GM21737 (cell line): ENCODE measurements around the gene OPCML.

Experiments
- ATAC-seq: cut with Tn5 transposase; IDR thresholded peaks from one replicate; pipeline ENCODE4 v1.9.1; 2021; ENCODE audit warnings: mild to moderate bottlenecking, moderate library complexity; ENCODE audit not compliant: unreplicated experiment

OPCML gene

GRCh38 chr11:133362916-133363315 is 169.4 kb downstream of the OPCML start:
- ATAC-seq, result no peak

- no peak for ATAC-seq
These were observed 170.1 kb downstream of the OPCML start for GRCh38 chr11:133362156-133362555.

GRCh38 chr11:133361689-133361994 is 170.7 kb downstream of the OPCML start:
- ATAC-seq, result no peak

- ATAC-seq, result no peak
These were observed 171.2 kb downstream of the OPCML start for GRCh38 chr11:133360860-133361688.

- ATAC-seq, result no peak
These were observed 177.2 kb downstream of the OPCML start for GRCh38 chr11:133355095-133355494.

GRCh38 chr11:133354069-133354468 is 178.2 kb downstream of the OPCML start:
- no peak for ATAC-seq

GRCh38 chr11:133350045-133350444 is 182.3 kb downstream of the OPCML start:
- no peak for ATAC-seq

GRCh38 chr11:133347988-133348387 is 184.3 kb downstream of the OPCML start:
- ATAC-seq, result no peak

GRCh38 chr11:133346137-133346536 is 186.2 kb downstream of the OPCML start:
- ATAC-seq, result no peak

- ATAC-seq, result no peak
These were observed 188.3 kb downstream of the OPCML start for GRCh38 chr11:133343951-133344350.

GRCh38 chr11:133339495-133340140 is 192.7 kb downstream of the OPCML start:
- no peak for ATAC-seq

GRCh38 chr11:133338588-133338987 is 193.7 kb downstream of the OPCML start:
- no peak for ATAC-seq

- ATAC-seq, result no peak
These were observed 194.3 kb downstream of the OPCML start for GRCh38 chr11:133337951-133338418.

- no peak for ATAC-seq
These were observed 195.1 kb downstream of the OPCML start for GRCh38 chr11:133337193-133337592.

GRCh38 chr11:133331031-133331430 is 201.3 kb downstream of the OPCML start:
- ATAC-seq, result no peak

GRCh38 chr11:133326849-133327248 is 205.5 kb downstream of the OPCML start:
- no peak for ATAC-seq

- ATAC-seq, result no peak
These were observed 206.0 kb downstream of the OPCML start for GRCh38 chr11:133326332-133326731.

- ATAC-seq, result no peak
These were observed 206.6 kb downstream of the OPCML start for GRCh38 chr11:133325711-133326110.

GRCh38 chr11:133323354-133323753 is 208.9 kb downstream of the OPCML start:
- ATAC-seq, result no peak

GRCh38 chr11:133318221-133318620 is 214.1 kb downstream of the OPCML start:
- no peak for ATAC-seq

GRCh38 chr11:133311230-133311629 is 221.1 kb downstream of the OPCML start:
- no peak for ATAC-seq

GRCh38 chr11:133306019-133306418 is 226.3 kb downstream of the OPCML start:
- ATAC-seq, result no peak
